ENCODE data around the gene SCAANT1.

Gene SCAANT1

DNA sequence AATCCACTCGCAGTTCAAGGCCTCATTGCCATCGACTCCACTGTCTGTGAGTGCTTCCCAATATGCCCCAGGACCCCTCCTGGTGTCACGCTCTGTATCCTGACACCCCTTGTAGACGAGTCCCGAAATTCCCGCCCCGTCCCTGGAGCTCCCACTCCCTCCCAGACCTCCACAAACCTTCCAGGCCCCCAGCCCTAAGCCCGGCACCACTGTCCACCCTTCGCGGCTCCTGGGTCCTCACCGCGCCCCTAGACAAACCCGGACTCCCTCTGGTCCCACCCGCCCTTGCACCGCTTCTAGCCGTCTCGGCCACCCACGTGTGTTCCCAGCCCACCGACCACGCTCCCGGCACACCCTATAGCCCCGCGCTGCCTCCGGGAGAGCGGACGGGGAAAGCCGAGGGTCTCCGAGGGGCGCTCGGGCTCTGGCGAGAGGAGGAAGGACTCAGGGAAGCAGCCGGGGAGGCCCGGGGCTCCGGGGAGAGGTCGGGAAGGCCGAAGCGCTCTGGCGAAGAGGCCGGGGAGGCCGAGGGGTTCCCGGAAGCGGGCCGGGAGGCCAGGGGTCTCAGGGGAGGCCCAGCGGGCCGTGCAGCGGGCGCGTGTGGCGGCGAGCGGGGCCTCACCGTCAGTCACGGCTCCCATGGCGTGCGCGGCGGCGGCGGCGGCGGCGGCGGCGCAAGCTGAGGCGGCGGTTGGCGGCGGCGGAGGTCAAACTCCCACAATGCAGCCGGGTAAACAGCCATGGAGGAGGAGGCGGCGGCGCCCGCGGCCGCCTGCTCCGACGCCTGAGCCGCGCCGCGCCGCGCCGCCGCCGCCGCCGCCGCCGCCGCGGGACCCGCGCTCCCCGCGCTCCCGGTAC, 48.8 kb downstream of the SCAANT1 start, which contains the start of the genes ATXN7 and THOC7:
ATXN7 (plus strand) TSS at position 718 of the 858 bp plus-strand sequence. CDS start 48,732 bp downstream, outside the sequence.
THOC7 (minus strand) TSS at position 656 of the 858 bp plus-strand sequence; CDS start at position 641, 15 bp downstream.
- peak; percentile 69 for DNase-seq (ENCODE audit: low spot score)

DNA sequence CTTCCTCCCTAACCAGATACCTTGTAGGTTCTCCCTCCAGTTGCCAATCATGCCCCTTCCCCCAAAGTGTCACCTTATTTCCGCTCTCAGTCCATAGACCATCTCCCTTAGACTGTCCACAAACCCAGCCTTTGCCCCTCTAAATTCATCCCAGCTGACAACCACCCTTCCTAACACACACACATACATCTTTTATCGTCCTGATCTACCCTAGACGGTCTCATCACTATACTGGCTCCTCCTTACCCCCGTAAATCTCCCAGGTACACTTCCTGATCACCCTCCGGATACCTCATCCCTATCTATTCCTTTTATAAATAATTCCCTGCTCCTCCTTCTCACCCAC, 49.4 kb downstream of the SCAANT1 start:
- peak; percentile 30 for DNase-seq (ENCODE audit: low spot score)
